A549 treated with dexamethasone at 1 μM for 4 hours (cell line): ENCODE data around the gene MTX2. TPM values are rescaled to one million over a fixed set of nuclear protein-coding genes. Genes with fewer than 3 reads are reported as not detected.

Source experiments
- total RNA-seq: library from RNA; stranded (reverse); fragments of 200-300 nt; extraction: Qiagen RNA extraction; gene quantifications from 5 replicates; pipeline ENCODE4 v1.2.3, GENCODE V29; 2022

Gene MTX2
- 39.9 to 44.7 TPM (median 42.7 TPM) in 5 replicates for total RNA-seq

DNA sequence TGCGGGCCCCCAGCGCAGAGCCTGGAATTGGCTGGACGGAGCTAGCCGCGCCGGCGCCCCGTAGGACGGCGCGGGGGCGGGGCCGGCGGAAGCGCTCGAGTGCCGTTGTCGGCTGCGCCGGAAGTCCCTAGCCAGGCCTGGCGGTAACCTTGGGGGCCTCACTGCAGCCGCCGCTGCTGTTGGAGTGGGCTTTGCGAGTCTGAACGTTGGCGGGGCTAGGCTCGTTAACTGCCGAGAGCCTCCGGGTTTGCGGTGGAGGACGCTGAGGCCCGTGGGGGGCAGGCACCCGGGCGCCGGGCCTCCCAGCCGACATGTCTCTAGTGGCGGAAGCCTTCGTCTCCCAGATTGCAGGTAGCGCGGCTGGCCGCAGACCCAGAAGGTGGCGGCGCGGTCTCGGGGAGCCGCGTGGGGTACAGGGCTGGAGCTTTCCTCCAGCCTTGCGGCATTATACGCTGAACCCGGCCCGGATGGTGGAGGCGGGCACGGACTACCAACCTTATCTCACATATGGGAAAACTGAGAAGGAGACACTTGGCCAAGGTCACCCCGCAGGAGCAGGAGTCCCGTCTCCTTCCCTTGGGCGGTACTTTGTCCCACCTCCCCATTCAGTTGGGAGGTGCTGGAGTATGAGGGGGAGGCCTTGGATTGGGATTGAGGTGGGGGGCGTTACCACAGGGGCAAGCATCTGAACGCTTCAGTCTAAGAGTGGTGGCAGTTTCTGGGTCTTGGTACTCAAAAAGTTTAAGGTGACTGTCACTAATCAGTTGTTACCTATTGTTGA, at the start of gene MTX2:
Gene MTX2, plus strand, starts transcription at position 124 of the 781 bp plus-strand sequence. Its CDS starts 188 bp downstream, at position 312.

Other genes starting within 250 kb of the MTX2 start
- not detected in 5 replicates for gene EVX2, start 185.5 kb upstream of the MTX2 start, total RNA-seq
- gene HOXD13, start 176.7 kb upstream of the MTX2 start, total RNA-seq = 0.12 to 0.19 TPM (median 0.14 TPM) in 5 replicates
- gene HOXD12, start 169.6 kb upstream of the MTX2 start, total RNA-seq = not detected in 5 replicates
- 5.1 to 6.3 TPM (median 5.8 TPM) in 5 replicates for gene HOXD11, start 162.2 kb upstream of the MTX2 start, total RNA-seq
- 4.1 to 6.7 TPM (median 5.3 TPM) in 5 replicates for gene HOXD10, start 152.7 kb upstream of the MTX2 start, total RNA-seq
- gene HOXD9, start 146.7 kb upstream of the MTX2 start, total RNA-seq = 0.82 to 1.4 TPM (median 0.93 TPM) in 5 replicates
- 5.0 to 5.4 TPM (median 5.3 TPM) in 5 replicates for gene HOXD8, start 139.7 kb upstream of the MTX2 start, total RNA-seq
- gene HOXD4, start 117.9 kb upstream of the MTX2 start, total RNA-seq = 0.10 to 0.46 TPM (median 0.38 TPM) in 5 replicates
- 0.14 to 0.21 TPM (median 0.18 TPM) in 3 of 5 replicates, not detected in the others for gene HOXD3, start 112.1 kb upstream of the MTX2 start, total RNA-seq
- 0.15 to 0.25 TPM (median 0.21 TPM) in 5 replicates for gene HOXD1, start 80.8 kb upstream of the MTX2 start, total RNA-seq